ENCODE data around the gene RAX2.
"Not testable (repeated sequence)": the region's sequence is repeated elsewhere in the genome, so short reads cannot be mapped to it uniquely, and the experiment has no call there.

RAX2 gene

GRCh38 chr19:3757705-3758104, 14.3 kb downstream of the RAX2 start:
- DNase-seq = not testable (repeated sequence)

GRCh38 chr19:3753631-3754410, 18.2 kb downstream of the RAX2 start:
- DNase-seq = no peak

GRCh38 chr19:3752492-3752891, 19.5 kb downstream of the RAX2 start:
- DNase-seq = no peak

- DNase-seq = no peak
These were observed 20.8 kb downstream of the RAX2 start for GRCh38 chr19:3751236-3751635.

- DNase-seq = no peak
These were observed 21.8 kb downstream of the RAX2 start for GRCh38 chr19:3750211-3750610.

- no peak for DNase-seq
These were observed 23.1 kb downstream of the RAX2 start for GRCh38 chr19:3748965-3749364.

- DNase-seq = no peak
These were observed 25.5 kb downstream of the RAX2 start for GRCh38 chr19:3746371-3747056.

- DNase-seq = no peak
These were observed 26.5 kb downstream of the RAX2 start for GRCh38 chr19:3745363-3746045.

GRCh38 chr19:3743486-3743885, 28.5 kb downstream of the RAX2 start:
- no peak for DNase-seq

- DNase-seq = no peak
These were observed 31.6 kb downstream of the RAX2 start for GRCh38 chr19:3740431-3740830.

- no peak for DNase-seq
These were observed 33.4 kb downstream of the RAX2 start for GRCh38 chr19:3738477-3739220.

- DNase-seq = no peak
These were observed 34.4 kb downstream of the RAX2 start for GRCh38 chr19:3737487-3738205.

GRCh38 chr19:3736106-3736724, 35.8 kb downstream of the RAX2 start:
- no peak for DNase-seq

GRCh38 chr19:3734310-3734600, 37.8 kb downstream of the RAX2 start:
- no peak for DNase-seq

- DNase-seq = no peak
These were observed 38.3 kb downstream of the RAX2 start for GRCh38 chr19:3733549-3734309.

GRCh38 chr19:3732108-3732507, 39.9 kb downstream of the RAX2 start:
- DNase-seq = no peak

GRCh38 chr19:3730457-3730958, 41.5 kb downstream of the RAX2 start:
- DNase-seq = no peak

GRCh38 chr19:3725640-3726310, 46.3 kb downstream of the RAX2 start:
- DNase-seq = no peak

GRCh38 chr19:3725121-3725520, 46.9 kb downstream of the RAX2 start:
- DNase-seq = no peak

- DNase-seq = no peak
These were observed 48.1 kb downstream of the RAX2 start for GRCh38 chr19:3723883-3724282.

GRCh38 chr19:3723110-3723488, 48.9 kb downstream of the RAX2 start:
- no peak for DNase-seq
